Measurements from ENCODE around the gene AGTRAP.

DNA sequence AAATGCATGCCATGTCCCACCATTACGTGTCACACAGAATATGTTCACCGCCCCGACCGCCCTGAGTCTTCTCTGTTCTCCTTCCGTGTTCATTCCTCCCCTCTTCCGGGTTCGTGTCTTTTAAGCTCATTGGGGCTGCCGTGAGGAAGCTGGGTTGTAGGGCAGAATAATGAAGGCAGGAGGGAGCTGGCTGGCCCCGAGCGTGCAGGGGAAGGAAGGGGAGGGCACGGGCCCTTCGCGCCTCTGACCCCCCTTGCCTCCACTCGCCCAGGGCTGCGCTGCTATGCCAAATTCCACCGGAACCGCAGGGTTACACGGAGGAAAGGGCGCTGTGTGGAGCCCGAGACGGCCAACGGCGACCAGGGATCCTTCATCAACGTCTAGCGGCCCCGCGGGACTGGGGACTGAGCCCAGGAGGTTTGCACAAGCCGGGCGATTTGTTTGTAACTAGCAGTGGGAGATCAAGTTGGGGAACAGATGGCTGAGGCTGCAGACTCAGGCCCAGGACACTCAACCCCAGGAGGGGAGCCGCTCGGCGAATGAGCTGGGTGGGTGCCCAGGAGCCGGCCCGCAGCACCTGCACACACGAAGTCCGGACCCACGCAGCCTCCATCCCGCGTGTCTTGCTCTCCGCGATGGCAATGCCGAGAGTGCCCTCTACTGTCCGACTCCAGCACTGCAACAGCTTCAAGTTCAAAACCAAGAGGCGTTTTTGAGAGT lies 16.5 kb upstream of the AGTRAP start:
- TF ChIP-seq POLR2AphosphoS5 (IDR thresholded peaks at IDR 0.05; ENCODE audit: borderline replicate concordance, low read depth, low read length): no peak
- no peak for TF ChIP-seq EZH2 (IDR thresholded peaks at IDR 0.05)
